ENCODE results near the gene WNT7B.

The WNT7B gene

DNA sequence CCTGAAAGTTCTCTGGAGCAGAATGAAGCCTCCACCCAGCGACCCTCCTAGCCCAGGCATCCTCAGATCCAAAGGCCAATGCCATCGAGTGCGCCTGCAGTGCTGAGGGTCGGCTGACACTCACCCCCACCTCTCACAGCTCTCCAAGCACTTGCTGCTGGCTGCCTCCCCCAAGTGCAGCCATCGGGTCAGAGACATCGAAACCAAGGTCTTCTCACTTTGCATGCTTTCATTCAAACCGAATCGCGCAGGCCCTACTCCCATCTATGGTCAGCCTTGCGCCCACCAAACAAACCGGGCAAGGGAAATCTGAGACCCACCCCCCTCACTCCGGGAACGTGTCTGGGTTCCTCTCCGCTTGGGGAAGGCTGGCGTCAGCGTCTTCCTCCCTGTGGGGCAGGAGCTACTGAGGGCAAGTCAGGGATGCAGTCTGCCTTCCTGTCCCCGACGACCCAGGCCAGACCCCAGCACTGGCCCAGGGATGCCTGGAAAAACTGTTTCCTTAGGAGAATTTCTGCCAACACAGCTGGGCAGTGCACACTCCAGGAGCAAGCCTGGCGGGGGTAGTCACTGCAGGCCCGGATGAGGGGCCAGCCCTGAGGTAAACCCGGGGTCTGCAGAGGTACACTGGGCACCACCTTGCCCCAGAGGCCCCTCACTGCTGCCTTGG lies 7.0 kb downstream of the WNT7B start:
- DNase-seq = no peak

DNA sequence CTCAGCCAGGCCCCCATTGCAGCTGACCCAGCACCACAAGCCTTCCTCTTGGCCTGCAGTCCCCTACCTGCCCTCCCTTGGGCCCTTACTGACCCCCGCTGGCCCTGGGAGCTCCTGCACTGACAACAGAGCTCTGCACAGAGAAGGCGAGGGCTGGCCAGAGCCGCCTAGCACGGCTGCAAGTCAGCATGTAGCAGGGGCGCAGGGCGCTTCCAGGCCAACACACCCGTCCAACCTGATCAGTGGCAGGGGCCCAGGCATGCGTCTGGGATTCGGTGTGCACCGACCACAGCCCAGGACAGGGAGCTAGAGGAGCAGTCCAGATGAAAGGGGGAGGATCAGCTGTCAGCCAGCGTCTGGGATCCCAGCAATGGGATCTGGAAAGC lies 7.6 kb downstream of the WNT7B start:
- DNase-seq = peak; percentile 10

DNA sequence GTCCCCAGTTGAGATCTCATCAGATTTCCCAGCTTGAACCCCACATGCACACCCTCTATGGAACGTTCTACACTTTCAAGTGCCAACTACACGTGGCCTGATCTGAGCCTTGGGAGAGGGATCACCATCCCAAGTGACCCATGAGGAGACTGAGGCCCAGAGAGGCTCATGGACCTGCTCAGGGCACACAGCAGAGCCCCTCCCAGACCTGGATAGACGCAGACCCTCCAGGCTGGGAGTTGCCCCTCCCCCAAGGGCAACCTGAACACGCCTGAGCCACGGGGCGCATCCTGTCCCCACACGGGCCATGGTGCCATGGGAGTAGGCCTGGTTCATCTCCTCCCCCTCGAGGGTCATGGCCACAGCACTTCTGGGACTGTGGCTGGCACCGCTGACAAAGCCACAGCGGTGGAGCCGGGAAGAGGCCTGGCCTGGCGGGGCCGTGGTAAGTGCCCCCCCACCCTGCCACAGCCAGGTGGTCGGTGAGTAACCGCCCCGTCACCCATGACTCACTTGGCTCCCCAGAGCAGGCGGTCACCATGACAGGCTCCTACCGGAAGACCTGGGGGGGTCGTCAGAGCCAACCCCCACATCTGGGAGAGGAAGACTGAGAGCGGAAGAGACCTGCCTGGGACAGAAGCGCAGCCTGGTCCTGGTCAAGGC lies 8.1 kb downstream of the WNT7B start:
- no peak for DNase-seq

DNA sequence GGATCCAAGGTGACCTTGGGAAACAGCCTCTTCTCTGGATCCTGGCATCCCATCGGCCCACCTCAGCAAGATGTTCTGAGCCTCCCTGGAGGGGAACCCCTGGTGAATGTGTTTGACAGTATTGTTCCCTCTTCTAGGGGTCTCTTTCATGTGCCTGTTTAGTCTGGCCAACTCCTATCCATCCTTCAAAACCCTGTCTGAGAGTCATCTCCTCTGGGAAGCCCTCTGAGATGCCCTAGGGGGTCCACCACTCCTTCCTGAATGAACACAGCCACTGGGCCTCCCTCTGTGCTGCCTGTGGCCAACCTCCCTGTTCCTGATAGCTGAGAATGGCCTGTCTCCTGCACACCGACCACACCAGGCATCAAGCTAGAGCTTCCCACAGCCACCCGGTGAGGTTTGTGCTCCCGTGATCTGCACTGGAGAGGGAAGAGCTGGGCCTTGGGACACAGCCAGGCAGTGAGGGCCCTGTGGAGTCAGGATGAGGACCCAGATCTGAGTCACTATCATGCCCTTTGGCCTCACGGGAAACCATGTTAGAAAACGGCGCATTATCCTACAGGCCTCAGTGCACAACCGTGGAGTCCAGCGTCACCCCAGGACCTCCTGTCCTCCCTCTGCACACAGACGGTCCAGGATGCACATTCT lies 8.8 kb downstream of the WNT7B start:
- no peak for DNase-seq

DNA sequence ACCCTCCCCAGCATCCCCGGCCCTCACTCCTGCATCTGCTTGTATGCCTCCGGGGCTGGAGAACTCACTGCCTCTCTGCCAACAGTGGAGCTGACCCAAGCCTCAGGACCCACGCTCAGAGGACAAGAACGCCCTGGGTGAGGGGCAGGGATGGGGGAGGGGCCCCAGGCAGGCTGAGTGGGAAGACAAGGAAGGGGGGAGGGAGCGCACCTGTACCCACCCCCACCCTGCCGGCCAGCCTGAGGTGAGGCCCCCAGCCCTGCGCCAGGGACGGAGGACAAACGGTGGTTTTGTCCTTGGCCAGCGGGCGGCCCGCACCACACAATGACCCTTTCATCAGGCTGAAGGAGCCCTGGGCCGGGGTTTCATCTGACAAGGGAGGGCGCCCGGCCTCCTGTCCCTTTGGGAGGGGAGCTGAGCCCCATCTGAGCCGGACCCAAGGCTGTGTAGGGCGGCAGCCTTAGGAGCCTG lies 10.0 kb downstream of the WNT7B start:
- DNase-seq = no peak

DNA sequence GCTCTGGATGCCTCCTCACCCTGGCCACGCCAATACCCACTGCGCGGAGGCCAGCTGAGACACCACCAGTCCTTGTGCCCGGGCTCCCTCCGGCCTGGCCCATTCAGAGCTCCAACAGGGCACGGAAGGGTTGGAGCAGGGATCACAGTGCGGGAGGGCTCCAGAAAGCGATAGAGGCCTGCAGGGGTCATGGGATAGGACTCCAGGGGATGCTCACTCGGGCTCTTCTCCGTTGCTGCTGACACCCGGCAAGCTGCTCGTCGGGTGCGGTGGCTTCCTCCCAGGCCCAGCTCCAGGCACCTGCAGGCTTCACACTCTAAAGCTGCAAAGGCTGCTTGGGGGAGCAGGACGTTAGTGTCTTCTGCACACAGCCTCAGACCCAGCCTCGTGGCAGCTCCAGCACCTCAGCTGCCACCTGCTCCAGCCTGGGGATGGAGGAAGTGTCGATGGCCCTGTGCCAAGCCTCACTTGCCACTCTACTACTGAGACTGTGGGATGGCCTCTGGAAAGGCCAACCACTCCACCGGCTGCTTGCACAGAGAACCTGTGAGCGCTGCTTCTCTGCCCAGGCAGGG lies 10.6 kb downstream of the WNT7B start:
- DNase-seq = peak; percentile 89

DNA sequence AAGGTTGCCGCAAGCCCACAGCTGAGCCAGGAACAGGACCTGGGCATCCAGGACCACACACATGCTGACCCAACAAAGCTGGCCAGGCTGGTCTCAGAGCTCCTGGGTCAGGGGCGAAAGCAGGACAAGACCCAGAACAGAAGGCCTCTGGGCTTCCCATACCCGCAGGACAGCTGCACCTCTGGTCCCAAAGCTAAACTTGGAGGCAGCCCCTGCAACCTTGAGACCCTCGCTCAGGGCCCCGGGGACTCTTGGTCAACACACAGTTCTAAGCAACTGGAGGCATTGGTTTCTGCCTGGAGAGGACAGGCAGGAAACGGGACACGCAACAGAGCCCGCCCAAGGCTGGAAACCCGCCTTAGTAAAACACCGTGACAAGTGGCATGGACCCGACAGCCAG lies 11.4 kb downstream of the WNT7B start:
- DNase-seq = no peak

DNA sequence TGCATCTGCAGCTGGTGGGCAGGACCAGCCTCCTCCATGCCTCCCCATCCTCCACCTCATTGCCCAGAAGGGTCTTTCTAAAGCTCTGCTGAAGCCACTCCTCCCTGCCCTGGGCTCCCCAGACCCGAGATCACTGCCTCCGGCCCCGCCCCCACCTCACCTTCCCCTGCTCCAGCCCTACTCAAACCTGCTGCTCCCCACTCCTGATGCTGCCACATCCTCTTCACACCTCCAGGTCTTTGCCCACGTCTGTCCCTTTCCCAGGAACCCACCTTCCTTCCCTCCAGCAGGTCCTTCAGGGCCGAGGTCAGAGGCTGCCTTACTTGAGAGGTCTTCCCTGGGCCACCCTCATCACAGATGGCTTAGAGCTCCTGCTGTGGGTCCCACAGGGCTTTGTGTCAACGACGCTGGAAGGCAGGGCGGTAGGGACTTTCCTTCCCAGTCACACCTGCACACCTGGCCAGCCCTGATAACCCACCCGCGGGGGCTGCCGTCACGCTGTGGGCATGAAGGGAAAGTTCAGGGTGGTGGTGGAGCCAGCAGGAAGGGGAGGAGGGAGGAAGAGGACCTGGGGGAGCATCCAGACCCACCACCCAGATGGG lies 11.9 kb downstream of the WNT7B start:
- DNase-seq = no peak

DNA sequence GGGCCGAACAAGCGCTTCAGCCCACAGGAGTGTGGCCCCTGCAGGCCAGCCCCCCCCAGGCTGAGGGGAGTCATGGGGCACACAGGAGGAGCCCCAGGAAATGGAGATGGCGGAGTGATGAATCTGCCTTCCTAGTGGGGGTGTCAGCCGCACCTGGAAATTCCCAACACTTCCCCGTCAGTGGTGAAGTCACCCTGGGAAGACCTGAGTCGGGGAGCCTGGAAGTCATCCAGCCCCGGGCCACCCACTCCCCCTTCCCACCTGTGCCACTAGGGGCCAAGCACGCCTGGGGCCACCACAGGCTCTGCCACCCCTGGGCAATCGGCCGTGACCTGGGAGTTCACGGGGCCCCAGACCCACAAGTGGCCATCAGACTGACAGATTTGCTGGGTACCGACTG lies 12.6 kb downstream of the WNT7B start:
- DNase-seq = no peak

DNA sequence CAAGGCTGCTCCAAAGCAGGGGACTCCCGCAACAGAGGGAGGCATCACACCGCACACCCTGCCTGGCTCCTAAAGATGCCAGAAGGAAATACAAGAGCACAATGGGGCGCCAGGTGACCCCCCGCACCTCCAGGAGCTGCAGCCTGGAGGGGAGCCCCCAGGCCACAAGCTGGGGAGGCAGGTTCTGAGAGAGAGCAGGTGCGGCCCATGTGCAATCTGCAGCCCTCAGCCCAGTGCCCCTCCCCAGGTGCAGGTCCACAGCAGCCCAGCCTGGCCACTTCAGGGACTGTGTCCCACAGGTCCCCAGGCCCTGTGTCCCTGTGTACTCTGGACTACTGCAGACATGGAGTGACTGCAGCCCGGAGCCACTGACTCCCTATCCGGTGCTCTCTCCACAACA lies 13.1 kb downstream of the WNT7B start:
- DNase-seq = no peak

DNA sequence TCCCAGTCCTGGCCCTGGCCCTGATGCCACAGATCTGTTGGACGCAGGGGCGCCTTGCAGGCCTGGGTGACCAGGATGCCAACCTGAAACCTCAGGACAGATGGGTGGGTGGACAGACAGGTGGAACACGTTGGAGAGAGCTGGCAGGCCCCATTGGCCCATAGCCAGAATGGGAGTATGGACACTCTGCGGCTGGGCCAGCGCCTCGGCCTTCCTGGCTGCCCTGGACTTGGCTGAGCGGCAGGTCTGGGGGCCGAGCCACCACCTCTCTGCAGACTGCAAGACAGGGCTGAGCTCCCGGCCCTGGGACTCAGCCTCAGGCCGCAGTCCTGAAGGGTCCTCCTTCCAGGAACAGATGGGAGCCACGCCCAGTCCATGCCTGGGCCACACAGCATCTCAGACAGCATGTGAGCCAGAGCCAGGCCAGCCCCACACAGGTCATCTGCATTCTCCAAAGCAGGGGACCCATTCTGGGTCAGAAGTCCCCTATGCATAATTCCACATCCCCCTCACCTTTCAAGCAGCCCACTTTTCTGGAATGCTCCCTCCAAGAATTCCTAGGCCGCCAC lies 14.1 kb downstream of the WNT7B start:
- no peak for DNase-seq

DNA sequence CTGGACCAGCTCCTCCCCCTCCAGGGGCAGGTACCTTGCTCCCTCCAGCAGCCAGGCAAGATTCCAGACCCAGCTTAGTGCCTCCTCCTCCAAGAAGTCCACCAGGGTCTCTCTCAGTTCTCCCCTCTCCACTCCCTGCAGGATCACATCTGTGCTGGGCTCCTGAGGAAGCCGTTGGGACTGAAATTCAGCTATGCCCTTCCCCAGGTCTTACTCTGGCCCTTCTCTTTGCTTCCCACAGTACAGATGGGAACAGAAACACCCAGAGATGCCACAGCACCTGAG lies 14.6 kb downstream of the WNT7B start:
- DNase-seq = no peak

DNA sequence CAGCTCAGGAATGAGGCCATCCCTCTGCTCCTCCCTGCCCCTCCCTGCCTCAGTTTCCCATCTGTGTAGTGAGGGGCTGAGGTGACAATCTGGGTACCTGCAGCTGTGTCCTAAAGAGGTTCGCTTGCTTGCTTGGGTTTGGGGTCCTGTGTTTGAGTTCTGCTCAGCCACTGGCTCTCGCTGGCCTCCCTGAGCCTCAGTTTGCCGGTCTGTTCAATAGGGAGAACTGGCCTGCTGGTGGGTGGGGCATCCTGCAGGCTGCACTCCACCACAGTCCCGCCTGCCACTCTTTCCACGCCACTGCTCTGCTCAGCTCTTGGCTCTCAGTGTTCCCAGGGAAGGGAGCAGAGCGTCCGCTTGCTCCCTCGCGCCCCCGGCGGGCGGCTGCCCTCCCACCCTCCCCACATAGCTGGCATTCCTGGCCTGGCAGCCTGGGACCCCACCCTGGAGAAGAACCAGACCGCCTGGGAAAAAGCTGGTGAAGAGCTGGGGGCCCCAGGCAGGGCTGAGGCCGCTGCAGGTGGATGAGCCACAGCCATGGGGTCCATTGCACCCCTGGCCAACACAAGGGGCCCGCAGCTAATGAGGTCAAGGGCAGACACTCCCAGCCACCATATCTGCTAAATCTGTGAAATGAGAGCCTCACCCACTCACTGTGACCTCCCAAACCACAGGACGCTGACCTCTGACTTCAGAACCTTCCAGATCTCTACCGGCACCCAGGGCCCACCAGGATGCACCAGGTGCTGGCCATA lies 15.1 kb downstream of the WNT7B start:
- no peak for DNase-seq

DNA sequence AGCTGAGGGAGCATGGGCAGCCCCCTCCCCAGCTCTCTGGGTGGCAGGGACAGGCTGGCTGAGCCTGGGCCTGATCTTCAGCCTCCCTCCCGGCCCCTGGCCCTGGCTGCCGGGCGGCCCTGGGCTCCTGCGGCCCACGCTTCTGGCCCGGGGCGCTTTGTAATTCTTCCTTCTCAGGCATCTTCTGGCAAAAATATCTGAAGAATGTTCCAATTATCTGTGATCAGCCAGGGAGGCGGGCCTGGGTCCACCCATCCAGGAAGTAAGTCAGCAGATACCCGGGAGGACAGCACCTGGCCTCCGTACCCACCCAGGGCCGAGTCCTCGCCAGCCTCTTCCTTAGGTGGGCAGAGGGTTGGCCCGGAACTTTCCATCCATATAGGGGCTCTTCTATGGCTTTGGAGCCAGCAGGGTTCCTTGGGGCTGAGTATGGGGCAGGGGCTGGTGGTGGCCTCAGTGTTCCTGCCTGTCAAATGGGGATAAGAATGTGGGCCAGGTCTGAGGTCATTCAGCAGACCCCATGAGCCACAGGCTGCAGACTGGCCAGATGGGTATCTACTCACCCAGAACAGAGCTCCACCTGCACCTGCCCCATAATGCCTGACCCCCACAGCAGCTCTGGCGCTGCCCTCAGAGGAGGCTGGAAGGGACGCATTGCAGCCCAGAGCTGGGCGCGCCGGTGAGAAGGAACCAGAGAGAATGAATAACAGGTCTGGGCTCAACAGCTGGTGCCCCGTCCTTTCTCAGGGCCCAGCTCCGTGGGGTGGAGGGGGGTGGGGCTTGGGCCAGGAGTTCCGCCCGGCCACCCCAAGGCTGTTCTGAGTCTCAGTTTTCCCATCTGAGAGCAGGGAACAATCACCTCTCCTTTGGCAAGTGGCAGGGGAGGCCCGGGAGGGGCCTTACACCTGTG lies 16.2 kb downstream of the WNT7B start:
- no peak for DNase-seq

DNA sequence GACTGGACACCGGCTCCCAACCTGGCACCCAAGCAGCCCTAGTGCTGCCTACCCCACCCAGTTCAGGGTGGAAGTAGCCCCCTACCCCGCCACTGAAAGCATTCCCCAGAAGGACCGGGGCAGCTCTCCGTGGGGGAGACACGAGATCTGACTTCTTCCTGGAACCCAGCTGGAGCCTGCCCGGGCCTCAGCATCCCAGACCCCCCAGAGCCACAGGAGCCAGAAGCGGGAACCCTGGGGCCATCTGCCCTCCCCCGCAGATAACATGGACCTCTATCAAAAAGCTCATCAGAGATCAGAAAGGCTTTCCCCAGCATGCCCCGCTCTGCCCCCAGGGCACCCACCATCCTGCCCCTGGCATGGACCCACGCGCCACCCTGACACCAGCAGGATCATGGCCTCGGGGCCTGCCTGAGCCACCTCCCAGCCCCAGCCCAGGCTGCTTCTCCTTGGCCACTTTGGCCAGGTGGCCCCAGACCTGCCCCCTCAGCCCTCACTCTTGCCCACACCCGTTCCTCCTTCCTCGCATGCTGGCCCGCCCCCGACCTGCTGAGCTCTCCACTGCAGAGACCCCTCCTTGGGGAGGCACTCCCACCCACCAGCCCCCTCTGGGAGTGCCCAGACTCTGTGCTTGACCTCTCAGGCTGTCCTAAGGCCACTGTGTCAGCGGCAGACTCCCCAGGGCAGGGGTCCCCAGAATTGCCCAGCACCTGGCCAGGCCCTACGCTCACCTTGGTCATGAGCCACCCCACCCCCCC lies 17.1 kb downstream of the WNT7B start:
- no peak for DNase-seq

DNA sequence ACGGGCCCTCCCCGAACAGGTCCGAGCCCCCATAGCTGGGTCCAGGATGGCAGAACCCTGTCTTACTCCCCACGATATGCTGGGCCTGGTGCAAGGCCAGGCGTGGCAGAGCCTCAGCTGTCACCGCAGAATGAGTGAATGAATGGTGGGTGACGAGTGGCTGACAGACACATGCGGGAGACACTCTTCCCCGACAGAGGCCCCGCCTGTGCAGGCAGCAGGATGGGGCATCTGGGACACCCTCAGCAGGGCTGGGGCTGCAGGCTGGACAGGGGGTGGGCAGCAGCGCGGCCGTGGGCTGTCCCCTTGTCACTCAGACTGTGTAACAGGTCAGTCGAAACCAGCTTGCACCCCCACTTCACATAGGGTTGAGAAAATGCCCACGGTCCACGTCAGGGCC lies 18.0 kb downstream of the WNT7B start:
- no peak for DNase-seq

DNA sequence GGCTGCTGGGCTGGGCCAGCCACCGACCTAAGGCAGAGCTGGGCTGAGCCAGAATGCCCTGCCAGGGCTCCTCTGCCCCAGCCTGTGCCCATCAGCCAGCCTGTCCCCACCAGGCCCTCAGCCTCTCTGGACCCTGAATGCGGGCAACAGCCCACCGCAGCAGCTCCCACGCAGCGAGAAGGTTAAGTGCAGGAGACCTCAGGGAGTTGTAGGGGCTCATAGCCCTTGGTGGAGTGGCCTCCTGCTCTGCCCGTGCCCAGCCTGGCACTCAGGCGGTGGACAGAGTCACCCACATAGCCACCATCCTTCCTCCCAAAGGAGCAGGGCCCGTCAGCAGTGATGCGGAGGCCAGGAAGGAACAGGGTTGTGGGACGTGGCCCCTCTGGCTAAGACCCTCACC lies 19.1 kb downstream of the WNT7B start:
- no peak for DNase-seq

DNA sequence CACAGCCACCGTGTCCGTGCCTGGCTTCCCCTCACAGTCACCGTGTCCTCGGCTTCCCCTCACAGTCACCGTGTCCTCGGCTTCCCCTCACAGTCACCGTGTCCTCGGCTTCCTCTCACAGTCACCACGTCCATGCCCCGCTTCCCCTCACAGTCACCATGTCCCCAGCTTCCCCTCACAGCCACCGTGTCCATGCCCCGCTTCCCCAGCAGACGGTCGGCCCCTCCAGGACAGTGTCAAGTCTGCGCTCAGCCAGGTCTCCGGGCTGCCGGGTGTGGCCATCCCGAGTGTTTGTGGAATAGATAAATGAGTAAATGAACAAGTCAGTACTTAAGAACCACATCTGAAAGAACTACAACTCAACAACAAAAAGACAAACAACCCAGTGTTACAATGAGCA lies 23.8 kb downstream of the WNT7B start:
- DNase-seq = no peak

DNA sequence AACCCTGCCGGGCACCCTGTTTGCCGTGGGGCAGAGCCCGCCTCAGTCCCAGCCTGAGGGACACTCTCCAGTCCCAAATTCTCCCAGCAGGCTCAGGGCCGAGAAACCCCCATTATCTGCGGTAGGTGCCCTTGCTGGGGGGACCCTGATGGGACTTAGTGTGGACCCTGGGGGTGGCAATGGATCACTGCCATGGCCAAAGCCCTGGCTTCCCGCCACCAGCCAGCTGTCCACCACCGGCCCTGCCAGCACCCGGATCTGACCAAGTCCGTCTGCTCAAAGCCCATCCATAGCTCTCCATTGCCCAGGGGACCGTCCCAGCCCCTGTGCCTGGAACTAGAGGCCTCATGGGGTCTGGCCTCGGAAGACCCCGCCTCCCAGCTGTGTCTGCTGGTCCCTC lies 24.4 kb downstream of the WNT7B start:
- DNase-seq = no peak

DNA sequence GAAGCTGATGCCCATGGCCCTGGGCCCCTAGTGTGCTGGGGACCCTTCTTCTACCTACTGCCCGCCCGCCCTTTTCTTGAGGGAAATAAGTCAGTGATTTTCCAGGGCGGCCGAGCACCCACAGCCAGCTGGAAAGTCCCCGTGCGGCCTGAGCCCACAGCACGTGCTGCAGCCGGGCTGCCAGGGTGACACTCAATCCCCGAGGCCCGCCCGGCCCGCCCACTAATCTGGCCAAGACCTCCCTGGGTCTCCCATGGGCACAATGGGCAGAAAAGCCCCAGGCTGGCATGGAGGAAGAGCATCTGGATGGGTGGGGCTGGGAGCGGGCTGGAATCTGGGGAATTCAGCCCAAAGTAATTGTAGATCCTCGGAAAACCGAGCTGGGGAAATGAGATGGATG lies 24.8 kb downstream of the WNT7B start:
- DNase-seq = no peak

DNA sequence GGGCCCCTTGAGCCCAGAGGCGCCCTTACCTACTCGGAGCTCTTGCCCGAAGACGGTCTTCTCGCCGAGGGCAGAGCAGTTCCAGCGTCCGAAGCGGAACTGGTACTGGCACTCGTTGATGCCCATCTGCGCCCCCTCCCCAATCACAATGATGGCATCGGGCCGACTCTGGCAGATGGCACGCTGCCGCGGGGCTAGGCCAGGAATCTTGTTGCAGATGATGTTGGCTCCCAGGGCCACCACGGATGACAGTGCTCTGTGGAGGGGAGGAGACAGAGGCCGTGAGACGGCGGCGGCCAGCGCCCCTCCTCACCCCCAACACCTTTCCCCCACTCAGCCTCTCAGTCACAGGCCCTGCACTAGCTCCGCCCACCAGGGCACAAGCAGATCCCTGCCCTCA lies 27.1 kb downstream of the WNT7B start:
- DNase-seq = no peak
